ENCODE results near the gene SLC10A4.

SLC10A4 gene

GRCh38 chr4:48490012-48490679 lies 7.0 kb downstream of the SLC10A4 start, which contains the start of gene ZAR1:
Gene ZAR1, plus strand, starts transcription at chr4:48490252. Its CDS starts 40 bp downstream, at chr4:48490292.
- peak; percentile 56 for DNase-seq

- DNase-seq = peak; percentile 55
Observed at GRCh38 chr4:48490680-48491513, 7.8 kb downstream of the SLC10A4 start.

DNA sequence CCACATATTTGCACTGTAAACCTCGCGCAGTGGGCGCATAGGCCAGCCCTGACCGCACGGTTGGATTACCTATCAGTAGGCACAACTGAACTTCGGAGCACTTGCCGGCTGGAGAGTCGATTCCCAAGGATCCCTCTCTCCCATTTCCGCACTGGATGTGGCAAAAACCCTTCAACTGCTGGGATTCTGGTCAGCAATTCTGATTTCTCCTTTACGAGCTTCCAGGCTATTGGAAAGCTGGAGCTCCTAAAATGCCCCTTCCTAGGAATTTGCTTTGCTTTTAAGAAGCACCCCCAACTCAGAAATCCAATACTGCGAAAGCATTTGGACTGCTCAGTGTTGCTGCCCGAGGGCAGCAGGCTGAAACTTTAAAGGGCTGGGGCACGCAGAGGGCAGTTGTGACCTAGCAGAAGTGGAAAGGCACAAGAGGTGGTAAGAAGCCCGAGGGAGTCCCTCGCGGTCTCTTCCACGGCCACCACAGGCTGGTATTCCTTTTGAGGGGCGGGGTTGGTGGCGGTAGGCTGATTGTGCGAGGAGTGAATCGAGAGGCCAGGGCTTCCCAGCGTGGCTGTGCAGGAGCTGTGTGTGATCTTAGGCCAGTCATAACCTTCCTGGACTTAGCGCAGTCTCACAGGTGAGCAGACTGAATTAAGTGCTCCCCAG lies 8.5 kb downstream of the SLC10A4 start:
- DNase-seq = no peak

DNA sequence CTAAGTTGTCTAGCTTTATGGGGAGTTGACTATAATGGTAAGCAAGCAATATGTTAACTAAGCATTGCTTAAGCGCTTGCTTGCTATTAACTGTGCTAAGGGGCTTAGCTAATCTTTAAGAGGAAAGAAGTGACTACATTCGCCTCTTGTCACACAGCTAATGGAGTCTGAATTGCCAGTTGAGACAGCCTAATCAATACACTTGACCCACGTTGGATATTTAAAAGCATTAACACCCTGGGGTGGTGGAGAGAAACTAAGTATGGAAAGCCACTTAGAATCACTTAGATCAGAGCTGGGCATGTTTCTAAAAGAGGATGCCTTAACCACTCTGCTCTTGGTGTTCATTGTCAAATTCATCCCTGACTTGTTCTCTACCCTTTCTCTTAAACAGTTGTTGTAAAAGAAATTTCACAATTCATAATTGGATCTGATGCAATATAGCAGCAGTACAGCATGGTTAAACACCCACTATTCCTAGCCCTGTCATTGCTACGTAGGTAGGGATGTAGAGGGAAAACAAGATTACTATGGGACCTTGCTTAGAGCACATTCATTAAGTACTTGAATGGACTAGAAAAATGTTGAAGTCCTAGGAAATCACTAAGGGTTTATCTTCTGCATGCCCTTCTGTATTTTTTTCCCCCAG lies 10.4 kb downstream of the SLC10A4 start:
- no peak for DNase-seq

DNA sequence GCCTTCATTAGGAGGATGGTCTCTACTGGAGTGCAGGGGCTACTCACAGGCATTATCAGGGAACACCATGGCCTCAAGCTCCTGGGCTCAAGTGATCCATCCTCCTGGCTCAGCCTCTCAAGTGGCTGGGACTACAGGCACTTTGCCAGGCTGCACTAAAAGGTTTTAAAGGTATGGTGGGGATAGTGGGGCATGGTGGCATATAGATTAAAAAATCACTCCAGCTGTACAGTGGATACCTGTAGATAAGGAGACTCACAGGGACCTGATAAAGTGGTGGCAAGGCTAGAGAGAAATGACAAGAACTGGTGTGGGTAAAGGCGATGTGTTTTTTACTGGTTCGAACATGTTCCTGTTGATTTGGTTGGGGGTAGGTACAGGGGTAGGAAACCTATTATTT lies 12.8 kb downstream of the SLC10A4 start:
- DNase-seq = peak; percentile 80

- DNase-seq = no peak
Observed at GRCh38 chr4:48498895-48499294, 15.8 kb downstream of the SLC10A4 start.

- no peak for DNase-seq
Observed at GRCh38 chr4:48499551-48500066, 16.5 kb downstream of the SLC10A4 start.

GRCh38 chr4:48503233-48504025 lies 20.3 kb downstream of the SLC10A4 start:
- DNase-seq = no peak

GRCh38 chr4:48504026-48504330 lies 20.8 kb downstream of the SLC10A4 start:
- no peak for DNase-seq

GRCh38 chr4:48504352-48504751 lies 21.2 kb downstream of the SLC10A4 start:
- peak; percentile 60 for DNase-seq

DNA sequence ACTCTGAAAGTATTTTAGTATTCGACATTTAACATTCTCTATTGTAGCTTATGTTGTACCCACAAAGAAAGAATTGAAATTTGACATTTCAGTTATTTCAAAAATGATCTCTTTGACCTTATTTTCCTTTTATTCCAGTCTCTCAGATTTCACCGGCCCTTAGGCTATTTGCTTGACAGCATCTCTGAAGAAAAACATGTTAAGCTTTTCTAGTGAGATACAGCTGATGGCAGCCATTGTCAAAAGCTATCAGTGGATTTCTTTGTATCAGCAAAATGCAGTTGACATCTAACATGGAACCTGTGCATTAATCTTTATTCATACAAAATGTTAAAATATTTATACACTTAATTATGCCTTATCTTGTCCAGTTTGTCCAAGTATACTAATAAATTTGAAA lies 23.6 kb downstream of the SLC10A4 start:
- no peak for DNase-seq

DNA sequence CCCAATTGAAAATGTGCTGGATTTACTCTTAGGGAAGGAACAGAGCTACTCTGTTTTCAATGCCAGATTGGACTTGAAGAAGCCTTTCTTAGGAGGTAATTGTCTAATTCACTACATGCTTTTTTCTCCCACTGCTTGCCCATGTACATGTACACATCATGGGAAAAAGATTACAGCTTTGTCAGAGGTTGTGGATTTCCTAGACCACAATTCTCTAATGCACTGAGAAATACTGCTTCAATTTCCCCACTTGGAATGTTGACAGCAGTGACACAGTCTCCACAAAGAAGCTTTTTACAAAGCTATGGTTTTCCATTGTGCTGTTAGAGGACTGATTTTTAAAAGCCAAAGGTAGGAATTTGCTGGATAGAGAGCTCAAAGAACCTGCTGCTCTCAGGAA lies 26.4 kb downstream of the SLC10A4 start:
- DNase-seq = no peak

GRCh38 chr4:48518143-48518542 lies 35.0 kb downstream of the SLC10A4 start:
- DNase-seq = no peak

- peak; percentile 47 for DNase-seq
Observed at GRCh38 chr4:48526406-48526805, 43.3 kb downstream of the SLC10A4 start.

GRCh38 chr4:48538358-48538757 lies 55.2 kb downstream of the SLC10A4 start:
- no peak for DNase-seq

All from hematopoietic multipotent progenitor cell treated with erythropoietin and hydrocortisone succinate and interleukin-3 and kit ligand, for 6 days (in vitro differentiated cells).